Amygdala (tissue), 56 donors: ENCODE data around the gene PDZRN3.

Source experiments
- DNase-seq, 56 donors: peaks; one replicate each; lab custom pipeline; 2025; lab: John Stamatoyannopoulos, UW

The PDZRN3 gene

DNA sequence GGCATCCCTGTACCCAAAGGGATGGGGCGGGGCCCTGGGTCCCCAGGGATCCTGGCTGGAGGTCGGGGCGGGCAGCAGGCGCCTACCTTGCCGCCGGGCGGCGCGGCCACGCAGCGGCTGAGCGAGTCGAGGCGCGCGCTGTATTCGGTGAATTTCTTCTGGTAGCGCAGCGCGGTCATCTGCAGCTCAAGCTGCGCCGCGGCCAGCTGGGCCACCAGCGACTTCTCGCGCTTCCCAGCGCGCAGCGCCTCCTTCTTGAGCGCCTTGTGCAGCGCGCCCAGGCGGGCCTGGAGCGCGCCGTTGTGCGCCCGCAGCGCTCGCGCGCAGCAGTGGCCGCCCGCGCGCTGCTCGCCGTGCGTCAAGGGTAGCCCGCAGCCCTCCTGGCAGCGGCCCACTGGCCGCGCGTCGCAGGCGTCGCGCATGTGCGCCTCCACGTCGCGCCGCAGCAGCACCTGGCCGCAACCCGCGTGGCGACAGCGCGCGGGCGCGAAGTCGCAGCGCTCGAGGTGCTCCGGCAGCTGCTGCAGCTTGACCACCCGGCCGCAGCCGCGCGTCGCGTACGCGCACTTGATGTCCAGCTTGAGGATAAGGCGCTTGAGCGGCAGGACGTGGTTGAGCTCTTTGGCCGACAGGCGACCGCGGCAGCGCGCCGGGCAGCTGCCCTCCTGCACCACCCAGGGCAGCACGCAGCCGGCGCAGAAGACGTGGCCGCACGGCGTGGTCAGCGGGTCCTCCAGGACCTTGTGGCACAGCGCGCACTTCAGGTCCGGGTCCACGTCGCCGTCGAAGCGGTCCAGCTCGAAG is 522 bp downstream of the PDZRN3 start:
- peak in 24 of 56 donors; percentile 4 to 63 (median 40) for DNase-seq

DNA sequence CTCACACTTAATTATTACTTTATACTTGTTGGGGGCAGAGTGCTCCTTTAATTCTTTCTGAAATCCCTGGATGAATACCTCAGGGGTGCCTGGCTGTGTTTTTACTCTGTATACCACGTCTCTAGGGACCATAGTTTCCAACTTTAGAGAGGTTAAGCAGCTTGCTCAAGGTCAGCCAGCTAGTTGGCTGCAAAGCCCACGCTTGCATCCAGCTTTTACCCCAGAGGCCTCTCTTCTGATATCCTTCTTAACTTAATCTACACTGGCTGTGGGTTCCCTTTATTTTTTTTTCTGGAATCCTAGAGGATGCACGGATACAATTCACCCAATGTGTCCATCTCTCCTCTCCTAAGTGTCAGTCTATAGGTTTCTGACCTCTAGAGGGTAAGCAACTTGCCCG is 1.4 kb downstream of the PDZRN3 start:
- DNase-seq = no peak

DNA sequence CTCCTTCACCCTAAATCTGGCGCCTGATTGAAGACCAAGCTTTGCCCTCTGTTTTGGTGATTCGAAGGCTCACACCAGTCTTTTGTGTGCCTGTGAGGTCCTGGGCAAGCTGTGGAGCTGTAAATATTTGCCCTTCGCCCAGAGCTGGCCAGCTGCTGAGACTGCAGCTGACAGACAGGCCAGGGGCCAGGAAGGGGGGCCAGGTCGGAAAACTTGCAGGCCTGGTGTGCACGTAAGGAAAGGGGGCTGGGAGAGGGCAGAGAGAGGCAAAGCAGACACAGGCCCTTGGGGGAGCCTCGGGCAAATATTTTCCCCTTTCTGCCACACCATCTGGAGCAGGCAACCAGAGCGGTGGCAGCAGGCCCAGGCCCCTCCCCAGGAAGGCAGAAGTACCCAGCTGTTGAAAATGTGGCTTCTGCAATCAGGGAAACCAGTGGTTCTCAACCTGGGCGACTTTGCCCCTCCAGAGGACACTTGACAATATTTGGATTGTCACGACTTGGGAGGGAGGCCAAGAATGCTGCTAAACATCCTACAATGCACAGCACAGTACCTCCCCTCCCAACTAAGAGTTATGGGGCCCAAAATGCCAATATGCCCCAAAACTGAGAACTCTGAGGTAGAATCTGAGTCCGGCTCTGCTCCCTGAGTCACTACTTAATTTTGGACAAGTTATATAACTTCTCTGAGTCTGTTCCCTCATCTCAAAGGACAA is 2.5 kb downstream of the PDZRN3 start:
- peak in 6 of 56 donors; percentile 2 to 11 (median 6) for DNase-seq

DNA sequence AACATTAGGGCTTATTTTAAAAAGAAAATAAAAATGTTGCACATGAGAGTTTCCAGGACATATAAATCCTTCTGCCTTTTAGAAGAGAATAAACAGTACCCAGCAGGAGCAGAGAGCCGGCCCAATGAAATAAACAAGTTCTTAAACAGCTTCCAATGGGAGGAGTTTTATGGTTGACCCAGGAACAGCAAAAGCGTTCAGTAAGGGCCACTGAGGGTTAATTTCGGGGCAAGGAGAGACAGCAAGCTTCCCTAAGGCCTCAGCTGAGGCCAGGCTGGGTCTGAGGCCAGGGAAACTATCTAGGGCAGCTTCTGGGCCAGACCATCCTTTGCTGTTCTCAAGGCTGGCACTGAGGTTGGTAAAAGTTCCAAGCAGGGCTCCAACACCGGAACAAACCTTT is 3.4 kb downstream of the PDZRN3 start:
- peak in 17 of 56 donors; percentile 4 to 56 (median 15) for DNase-seq

DNA sequence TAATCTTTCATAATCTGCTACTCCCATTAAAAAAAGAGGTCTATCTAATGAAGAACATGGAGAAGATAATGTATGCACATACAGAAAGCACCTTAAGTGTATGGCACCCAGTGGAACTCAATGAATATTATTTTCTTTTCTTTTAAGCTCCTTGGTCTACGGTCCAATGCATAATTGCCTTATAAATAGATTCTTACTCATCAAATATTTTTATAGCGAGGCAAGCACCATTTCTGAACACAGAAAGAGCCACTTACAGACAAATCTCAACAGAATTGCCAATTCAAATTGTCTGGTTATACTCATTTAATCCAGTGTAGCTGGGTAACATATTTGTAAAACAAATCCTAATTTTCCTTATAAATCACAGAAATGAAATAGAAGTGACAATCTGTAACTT is 6.3 kb downstream of the PDZRN3 start:
- DNase-seq = no peak

DNA sequence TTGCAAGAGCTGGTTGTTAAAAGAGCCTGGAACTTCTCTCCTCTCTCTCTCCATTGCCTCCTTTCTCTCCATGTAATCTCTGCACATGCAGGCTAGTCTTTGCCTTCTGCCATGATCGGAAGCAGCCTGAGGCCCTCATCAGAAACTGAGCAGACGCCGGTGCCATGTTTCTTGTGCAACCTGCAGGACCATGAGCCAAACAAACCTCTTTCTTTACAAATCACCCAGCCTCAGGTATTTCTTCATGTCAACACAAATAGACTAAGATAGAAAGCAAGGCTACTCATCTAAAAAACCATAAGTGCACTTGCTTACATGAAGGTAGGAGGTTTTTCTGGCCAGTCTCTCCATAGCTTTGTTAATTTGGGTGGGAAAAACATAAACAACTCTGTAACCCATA is 8.7 kb downstream of the PDZRN3 start:
- no peak for DNase-seq

DNA sequence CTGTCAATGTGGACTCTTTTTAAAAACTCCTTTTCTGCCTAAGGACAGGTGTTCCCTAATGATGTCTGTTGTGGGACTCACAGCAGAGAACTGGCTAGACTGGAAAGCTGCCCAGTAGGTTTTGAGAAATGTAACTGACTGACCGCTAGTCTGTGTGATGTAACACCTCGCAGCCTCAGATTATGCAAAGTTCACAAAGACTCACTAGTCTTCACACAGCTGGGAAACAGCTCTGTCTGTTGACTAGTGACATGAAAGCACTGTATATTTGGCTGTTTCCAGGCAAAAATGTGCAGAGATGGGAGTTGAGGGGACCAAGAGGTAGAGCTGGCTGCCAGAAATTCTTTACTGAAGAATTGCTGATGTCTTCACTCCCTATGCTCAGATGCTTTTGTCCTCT is 10.3 kb downstream of the PDZRN3 start:
- no peak for DNase-seq

DNA sequence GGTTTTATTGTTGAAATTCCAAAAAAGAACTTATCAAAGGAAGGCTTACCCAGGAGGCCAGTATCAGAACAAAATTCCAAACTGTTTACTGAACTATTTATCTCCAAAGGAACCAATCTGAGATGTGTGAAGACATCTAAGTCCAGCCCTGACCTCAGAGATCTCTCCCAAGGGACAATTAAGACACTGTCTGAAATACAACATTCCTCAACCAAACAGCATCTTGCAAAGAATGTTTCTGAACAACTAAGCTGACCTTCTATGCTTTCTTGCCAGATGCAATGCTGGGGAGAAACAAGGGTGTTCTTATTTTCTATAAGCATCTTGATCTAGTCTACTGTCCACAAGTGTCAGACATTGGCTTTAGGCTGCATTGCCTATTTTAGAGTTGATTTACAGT is 13.6 kb downstream of the PDZRN3 start:
- no peak for DNase-seq

DNA sequence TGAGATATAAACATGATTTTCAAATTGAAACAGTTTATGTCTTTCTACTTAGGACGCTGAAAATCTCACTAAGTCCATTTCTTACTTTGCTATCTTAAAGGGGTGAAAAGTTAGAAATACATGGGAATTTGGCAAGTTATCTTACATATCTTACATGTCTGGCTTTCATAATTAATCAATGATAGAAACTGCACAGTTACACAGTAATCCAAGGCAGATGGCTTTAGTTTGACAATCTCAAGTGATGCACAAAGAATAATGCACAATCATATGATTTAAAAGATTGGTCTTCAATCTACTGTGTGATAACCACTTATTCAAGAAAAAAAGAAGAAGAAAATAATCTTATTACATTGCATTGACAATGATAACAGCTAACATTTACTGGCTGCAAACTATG is 14.2 kb downstream of the PDZRN3 start:
- no peak for DNase-seq

DNA sequence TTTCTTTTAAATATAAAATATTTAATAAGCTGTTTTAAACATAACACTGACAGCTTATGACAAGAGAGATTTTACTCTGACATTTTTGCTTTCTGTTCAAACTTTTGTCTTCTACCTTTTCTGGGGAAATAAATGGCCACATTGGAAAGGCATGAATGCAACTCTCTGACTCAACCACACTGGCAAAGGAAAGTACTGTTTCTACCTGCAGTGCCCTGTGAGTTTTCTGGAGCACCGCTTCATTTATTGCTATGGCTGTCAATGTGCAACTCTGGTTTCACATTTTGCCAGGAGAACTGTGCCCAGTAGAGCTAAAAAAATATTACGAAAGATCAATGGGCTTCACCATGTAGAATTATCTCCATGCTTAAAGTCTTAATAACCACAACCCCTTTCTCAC is 15.1 kb downstream of the PDZRN3 start:
- no peak for DNase-seq

DNA sequence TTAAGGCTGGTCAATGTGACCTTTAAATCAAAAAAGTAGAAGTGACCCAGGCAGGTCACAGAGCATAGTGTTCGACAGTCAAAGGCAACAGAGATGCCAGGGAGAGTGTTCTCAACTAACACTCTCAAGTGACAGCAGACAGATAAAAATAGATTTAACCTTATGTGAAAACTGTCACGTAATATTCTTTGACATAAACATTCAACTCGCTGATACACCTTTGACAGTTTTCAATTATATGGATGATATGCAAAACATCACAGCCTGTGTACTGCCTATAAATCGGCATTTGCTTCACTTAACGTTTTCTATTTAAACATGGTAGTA is 15.5 kb downstream of the PDZRN3 start:
- no peak for DNase-seq

DNA sequence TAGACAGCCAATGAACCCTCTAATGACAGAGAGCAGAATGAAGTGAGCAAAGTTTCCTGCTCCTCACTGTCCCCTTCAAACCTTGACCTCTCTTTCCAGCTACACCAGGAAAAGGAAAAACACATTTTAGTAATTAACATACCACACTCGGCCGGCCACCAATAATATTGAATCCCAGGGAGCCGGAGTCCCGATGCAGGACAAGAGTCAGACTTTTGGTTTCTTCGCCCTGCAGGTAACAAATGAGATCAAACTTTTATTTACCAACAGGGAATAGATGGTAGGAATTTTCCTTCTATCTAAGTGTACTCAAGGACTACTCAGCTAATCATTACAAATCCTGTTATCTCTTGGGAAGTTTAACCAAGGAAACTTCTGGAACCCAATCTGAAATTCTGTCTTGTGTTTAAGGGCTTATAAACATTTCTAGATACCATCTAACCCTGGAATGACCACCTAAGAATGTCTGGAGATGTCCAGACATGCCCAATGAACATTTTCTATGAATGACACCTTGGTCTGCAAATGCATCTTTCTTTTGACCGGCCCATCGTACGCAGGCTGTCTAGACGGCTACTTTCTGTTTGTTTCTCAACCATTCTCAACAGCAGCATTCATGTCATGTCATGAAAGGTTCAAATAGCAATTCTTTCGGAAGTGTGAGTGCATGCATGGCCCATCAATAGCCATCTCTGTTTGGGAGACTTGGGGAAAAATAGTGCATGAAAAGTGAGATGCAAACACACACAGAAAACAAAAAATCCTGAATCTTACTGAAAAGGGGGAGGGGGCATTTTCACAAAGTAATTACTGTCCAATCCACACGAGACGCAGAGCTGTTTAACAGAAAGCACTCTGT is 16.1 kb downstream of the PDZRN3 start:
- DNase-seq = no peak

DNA sequence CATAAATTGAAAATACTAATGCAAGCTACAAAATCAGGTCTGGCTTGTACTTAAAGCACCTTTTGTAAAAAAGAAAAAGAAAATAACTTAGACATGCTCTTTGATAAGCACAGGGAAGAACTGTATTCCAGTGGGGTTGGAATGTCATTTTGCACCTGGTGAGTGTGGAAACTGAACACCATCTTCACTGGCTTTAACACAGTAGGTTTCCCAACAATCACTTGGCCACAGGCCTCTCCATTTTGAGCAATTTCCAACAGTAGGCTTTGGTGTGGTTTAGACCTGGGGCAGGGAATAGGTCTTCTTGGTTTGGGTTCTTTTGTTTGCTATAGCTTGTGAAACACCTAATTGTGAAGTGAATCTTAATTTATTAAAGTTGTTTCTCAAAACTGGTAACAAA is 18.9 kb downstream of the PDZRN3 start:
- no peak for DNase-seq

DNA sequence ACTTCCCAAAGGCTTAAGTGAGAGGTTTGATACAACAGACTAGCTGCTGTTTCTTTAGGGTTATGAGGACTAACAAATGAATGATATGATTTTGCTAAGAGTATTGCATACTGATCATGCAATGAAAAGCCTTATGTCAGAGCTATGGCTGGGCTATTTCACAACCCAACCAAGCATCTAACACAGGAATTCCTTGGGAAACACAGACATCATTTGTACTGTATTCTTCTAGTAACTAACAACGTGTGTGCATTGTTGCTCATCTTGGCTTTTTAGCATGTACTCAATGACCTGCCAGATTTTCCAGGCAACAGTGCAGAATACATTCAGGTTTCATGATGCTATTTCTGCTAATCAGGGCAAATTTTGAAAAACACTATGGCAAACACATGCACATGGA is 19.3 kb downstream of the PDZRN3 start:
- DNase-seq = no peak

DNA sequence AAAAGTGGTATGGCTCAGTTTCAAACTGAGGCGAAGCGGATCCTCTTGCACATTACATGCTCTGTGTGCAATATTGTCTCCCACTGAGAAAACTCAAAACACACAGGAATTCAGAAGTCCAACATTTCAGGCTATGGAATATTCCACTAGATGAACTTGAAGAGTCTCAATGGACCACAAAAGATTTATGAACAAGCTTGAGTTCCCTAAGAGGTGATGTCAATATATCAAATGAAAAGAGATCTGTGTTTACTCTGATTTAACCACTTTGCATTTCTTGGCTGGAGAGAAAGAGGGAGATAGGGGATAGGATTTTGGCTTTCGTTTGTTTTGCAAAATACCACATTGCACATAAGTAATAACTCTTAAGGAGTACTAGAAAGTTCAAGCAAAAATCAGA is 20.3 kb downstream of the PDZRN3 start:
- DNase-seq = no peak

DNA sequence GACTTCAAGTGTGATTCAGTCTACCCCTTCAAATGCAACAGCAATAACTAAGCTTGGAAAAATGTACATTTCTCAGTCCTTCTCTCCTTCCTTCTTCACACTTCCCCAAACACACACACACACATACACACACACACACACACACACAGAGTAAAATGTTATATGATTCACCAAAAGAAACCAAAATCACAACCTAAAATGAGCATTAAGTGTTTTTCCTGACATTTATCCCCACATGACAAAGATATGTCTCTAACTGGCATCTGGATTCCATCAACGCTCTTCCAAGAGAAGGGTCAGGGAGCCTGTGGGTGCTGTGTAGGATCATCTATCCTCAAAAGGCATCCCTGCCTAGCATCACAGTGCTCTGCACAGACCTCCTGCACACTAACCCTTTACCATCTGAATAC is 21.0 kb downstream of the PDZRN3 start:
- DNase-seq = no peak

DNA sequence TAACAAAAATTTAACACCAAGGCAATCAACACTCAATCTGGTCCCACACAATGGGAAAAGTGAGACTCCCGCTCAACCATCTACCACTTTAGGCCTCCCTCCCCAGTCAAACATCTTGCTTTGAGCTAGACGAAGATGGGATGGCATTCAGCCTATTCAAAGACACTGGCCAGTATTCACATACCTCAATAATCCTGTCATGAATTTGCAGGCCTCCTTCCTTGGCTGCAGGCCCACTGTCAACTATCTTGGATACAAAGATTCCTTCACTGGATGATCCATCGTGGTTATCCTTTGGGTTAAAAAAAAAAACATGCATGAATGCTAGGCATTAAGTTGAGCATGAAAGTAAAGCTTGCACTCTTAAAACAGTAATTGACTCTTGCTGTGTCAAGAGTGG is 22.6 kb downstream of the PDZRN3 start:
- DNase-seq = no peak

DNA sequence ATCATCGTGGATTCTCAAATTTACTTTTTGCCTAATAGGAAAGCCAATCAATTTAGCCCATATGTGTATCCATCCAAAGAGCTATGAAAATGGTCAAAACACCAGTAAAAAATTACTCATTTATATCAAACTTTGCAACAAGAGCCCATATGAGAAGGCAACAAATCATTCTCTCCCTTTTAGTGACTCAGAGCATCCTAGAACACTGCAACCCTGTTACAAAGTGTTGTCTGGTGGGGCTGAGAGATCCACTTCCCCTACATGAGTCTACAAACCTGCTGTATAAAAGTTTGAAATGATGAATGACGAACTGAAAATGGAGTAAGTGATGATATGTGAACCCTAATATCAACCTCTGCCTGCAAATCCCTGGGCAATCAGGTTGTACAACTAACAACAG is 23.3 kb downstream of the PDZRN3 start:
- DNase-seq = no peak

DNA sequence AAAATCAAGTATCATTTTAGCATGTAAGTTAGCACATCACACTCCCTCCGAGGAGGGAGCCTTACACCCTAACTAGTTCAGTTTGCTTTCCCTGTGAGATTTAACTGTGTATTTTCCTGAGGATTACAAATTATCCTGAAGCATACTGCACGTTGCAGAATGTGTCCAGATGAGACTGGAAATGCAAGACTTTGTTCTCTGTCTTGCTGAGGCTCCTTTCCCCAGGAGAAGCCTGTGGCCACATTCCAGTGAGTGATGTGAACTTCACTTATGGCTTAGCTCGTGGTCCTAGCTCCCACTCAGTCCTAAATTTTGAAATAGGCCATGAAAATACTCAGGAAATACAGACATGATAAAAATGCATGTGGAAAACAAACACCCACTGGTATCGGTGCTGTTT is 23.7 kb downstream of the PDZRN3 start:
- DNase-seq = no peak

DNA sequence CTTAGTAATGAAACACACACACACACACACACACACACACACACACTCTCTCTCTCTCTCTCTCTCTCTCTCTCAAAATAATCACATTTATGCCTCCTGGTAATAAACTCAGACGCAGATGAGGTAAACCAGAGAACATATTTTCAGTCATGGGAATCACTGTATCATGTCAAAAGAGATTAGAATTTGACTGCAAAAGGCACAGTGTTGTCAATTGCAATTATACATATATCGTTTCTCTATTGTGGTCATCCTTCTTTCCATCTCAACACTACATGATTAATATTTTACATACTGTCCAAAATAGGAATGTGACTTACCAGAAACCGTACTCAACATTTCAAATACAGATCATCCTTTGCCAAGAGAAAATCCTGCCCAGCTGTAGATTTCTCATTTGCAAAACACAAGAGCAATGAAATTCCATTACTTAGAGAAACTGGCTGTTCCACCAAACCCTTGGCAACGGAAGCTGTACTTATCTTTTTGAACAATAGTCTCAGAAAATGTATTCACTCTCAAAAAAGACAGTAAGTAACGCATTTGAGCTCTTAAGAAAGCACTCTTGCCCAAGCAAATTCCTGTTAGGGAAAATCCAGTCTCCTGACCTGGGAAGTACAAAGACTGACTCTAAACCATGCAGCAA is 24.3 kb downstream of the PDZRN3 start:
- DNase-seq = no peak

DNA sequence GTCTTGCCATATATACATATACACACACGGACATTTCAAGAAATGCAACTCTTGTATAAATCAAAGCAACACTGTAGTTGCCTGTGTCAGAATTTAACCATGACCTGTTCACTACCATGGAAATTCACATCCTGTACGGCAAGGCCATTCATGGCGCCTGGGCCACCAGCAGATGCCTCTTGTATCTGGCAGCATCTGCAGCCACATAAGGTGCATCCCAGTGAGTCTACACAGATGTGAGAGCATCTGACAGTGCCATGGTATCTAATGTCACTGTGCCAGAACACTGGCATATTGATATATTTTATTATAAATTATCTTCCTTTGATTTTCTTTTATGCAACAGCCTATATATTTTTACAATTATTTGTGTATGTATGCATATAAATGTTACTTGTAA is 25.1 kb downstream of the PDZRN3 start:
- DNase-seq = no peak
